HG03558 (cell line): ENCODE data around the gene TSHZ2.

Experiments used
- ATAC-seq: cut with Tn5 transposase; IDR thresholded peaks from one replicate; pipeline ENCODE4 v1.9.1; 2021; ENCODE audit warnings: moderate number of reproducible peaks; ENCODE audit not compliant: unreplicated experiment; ENCODE audit errors: extremely low read depth

The TSHZ2 gene

GRCh38 chr20:53152228-53152627 lies 180.1 kb downstream of the TSHZ2 start:
- no peak for ATAC-seq

GRCh38 chr20:53154540-53154939 lies 182.4 kb downstream of the TSHZ2 start:
- ATAC-seq = no peak

GRCh38 chr20:53157443-53158408 lies 185.6 kb downstream of the TSHZ2 start:
- no peak for ATAC-seq

- ATAC-seq = no peak
Measured at GRCh38 chr20:53159160-53159559, 187.0 kb downstream of the TSHZ2 start.

GRCh38 chr20:53161073-53161472 lies 188.9 kb downstream of the TSHZ2 start:
- ATAC-seq = no peak

GRCh38 chr20:53161473-53161872 lies 189.3 kb downstream of the TSHZ2 start:
- no peak for ATAC-seq

GRCh38 chr20:53162251-53162835 lies 190.2 kb downstream of the TSHZ2 start:
- no peak for ATAC-seq

- ATAC-seq = no peak
Measured at GRCh38 chr20:53163486-53163885, 191.3 kb downstream of the TSHZ2 start.

GRCh38 chr20:53164072-53164471 lies 191.9 kb downstream of the TSHZ2 start:
- no peak for ATAC-seq

GRCh38 chr20:53165452-53165851 lies 193.3 kb downstream of the TSHZ2 start:
- ATAC-seq = no peak

- ATAC-seq = no peak
Measured at GRCh38 chr20:53168491-53168890, 196.3 kb downstream of the TSHZ2 start.

- ATAC-seq = no peak
Measured at GRCh38 chr20:53170196-53170595, 198.0 kb downstream of the TSHZ2 start.

- ATAC-seq = no peak
Measured at GRCh38 chr20:53171065-53171464, 198.9 kb downstream of the TSHZ2 start.

- ATAC-seq = no peak
Measured at GRCh38 chr20:53174454-53174853, 202.3 kb downstream of the TSHZ2 start.

GRCh38 chr20:53175135-53175780 lies 203.1 kb downstream of the TSHZ2 start:
- ATAC-seq = no peak

GRCh38 chr20:53176134-53176533 lies 204.0 kb downstream of the TSHZ2 start:
- no peak for ATAC-seq

- ATAC-seq = no peak
Measured at GRCh38 chr20:53177687-53178086, 205.5 kb downstream of the TSHZ2 start.

GRCh38 chr20:53179749-53180148 lies 207.6 kb downstream of the TSHZ2 start:
- no peak for ATAC-seq

- no peak for ATAC-seq
Measured at GRCh38 chr20:53180928-53181362, 208.8 kb downstream of the TSHZ2 start.

GRCh38 chr20:53181866-53182376 lies 209.8 kb downstream of the TSHZ2 start:
- ATAC-seq = no peak

GRCh38 chr20:53183181-53183580 lies 211.0 kb downstream of the TSHZ2 start:
- no peak for ATAC-seq
